IMR-90 (cell line): ENCODE results near the gene ADGRF5.

ENCODE experiments used
- CTCF ChIP-seq: conservative IDR thresholded peaks from 2 replicates; pipeline ENCODE4 v1.5.1; 2012; ENCODE audit warnings: mild to moderate bottlenecking, low read depth, low read length, improper control_type of control experiment
- MAFK ChIP-seq: IDR thresholded peaks from 2 replicates; pipeline ENCODE4 v1.6.1; 2012; ENCODE audit warnings: low read depth, low read length, improper control_type of control experiment
- POLR2A ChIP-seq: IDR thresholded peaks from 2 replicates; pipeline ENCODE4 v1.6.1; 2012; ENCODE audit warnings: mild to moderate bottlenecking, low read depth, low read length

DNA sequence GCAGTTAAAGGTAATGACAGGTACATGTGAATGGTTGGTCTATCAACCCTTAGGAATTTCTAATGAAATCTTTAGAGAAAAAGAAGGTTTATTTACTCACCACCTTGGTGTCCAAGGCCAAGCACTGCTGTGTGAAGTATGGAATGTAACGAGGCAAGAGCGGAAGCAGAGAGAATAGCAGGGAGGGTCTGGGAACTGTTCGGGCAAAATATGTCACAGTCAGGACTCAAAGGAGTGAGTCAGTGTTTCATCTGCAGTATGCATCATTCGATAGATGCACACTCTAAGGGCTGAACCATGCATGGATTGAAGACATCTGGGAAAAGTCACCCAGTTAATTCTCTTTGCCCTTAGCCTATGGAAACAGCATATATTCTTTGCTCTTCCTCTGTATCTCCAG lies 33.2 kb downstream of the ADGRF5 start:
- no peak for TF ChIP-seq CTCF
- no peak for TF ChIP-seq POLR2A
- TF ChIP-seq MAFK, result no peak
